ENCODE data around the gene ELP5.
A peak's percentile ranks its signal among the peaks of the same experiment; 100 is the strongest.

The ELP5 gene

GRCh38 chr17:7258731-7259554, 6.9 kb downstream of the ELP5 start:
- DNase-seq (ENCODE audit: low read depth), result no peak
- TF ChIP-seq CTCF (IDR thresholded peaks at IDR 0.05; ENCODE audit: control insufficient read depth, insufficient read depth, low read depth, low read length, missing control alignments), result no peak
- H3K4me3 ChIP-seq (ENCODE audit: control insufficient read depth, low read depth, low read length), result no peak overlapping the region

- DNase-seq (ENCODE audit: low read depth), result no peak
- TF ChIP-seq CTCF (IDR thresholded peaks at IDR 0.05; ENCODE audit: control insufficient read depth, insufficient read depth, low read depth, low read length, missing control alignments), result no peak
- H3K4me3 ChIP-seq (ENCODE audit: control insufficient read depth, low read depth, low read length), result no peak overlapping the region
These were observed 7.5 kb downstream of the ELP5 start for GRCh38 chr17:7259555-7259889.

GRCh38 chr17:7260151-7260550, 8.1 kb downstream of the ELP5 start:
- H3K4me3 ChIP-seq (ENCODE audit: control insufficient read depth, low read depth, low read length), result no peak overlapping the region
- no peak for TF ChIP-seq CTCF (IDR thresholded peaks at IDR 0.05; ENCODE audit: control insufficient read depth, insufficient read depth, low read depth, low read length, missing control alignments)
- no peak for DNase-seq (ENCODE audit: low read depth)

GRCh38 chr17:7260651-7261378, 8.8 kb downstream of the ELP5 start:
- TF ChIP-seq CTCF (IDR thresholded peaks at IDR 0.05; ENCODE audit: control insufficient read depth, insufficient read depth, low read depth, low read length, missing control alignments), result no peak
- H3K4me3 ChIP-seq (ENCODE audit: control insufficient read depth, low read depth, low read length), result peak overlapping the region; percentile 36
- no peak for DNase-seq (ENCODE audit: low read depth)

- no peak for DNase-seq (ENCODE audit: low read depth)
- H3K4me3 ChIP-seq (ENCODE audit: control insufficient read depth, low read depth, low read length), result peak overlapping the region; percentile 36
- no peak for TF ChIP-seq CTCF (IDR thresholded peaks at IDR 0.05; ENCODE audit: control insufficient read depth, insufficient read depth, low read depth, low read length, missing control alignments)
These were observed 9.6 kb downstream of the ELP5 start for GRCh38 chr17:7261379-7262191.

GRCh38 chr17:7262192-7262934, 10.3 kb downstream of the ELP5 start, which contains the start of gene CLDN7:
Gene CLDN7 (minus strand): TSS chr17:7262478. CDS start chr17:7262043, 435 bp downstream.
- no peak within 1 kb of the TSS; the same call in 1 of the 2 replicates for H3K4me3 ChIP-seq (ENCODE audit: control insufficient read depth, low read depth, low read length)
- no peak for DNase-seq (ENCODE audit: low read depth)
- no peak for TF ChIP-seq CTCF (IDR thresholded peaks at IDR 0.05; ENCODE audit: control insufficient read depth, insufficient read depth, low read depth, low read length, missing control alignments)

All from AG09309 (cell line).